Measurements from ENCODE around the gene TANGO2. TPM values are rescaled to one million over a fixed set of nuclear protein-coding genes. Genes with fewer than 3 reads are reported as not detected.

The TANGO2 gene
- total and polyA plus RNA-seq, 9 of the 15 experiments (the other 6 are each of a cell fraction or from before 2014, with no cell fraction given) = 15.5 to 94.9 (median 70.1) TPM

GRCh38 chr22:19983741-19984140, 37.2 kb upstream of the TANGO2 start (continued):
- TF ChIP-seq, protein P1, sequence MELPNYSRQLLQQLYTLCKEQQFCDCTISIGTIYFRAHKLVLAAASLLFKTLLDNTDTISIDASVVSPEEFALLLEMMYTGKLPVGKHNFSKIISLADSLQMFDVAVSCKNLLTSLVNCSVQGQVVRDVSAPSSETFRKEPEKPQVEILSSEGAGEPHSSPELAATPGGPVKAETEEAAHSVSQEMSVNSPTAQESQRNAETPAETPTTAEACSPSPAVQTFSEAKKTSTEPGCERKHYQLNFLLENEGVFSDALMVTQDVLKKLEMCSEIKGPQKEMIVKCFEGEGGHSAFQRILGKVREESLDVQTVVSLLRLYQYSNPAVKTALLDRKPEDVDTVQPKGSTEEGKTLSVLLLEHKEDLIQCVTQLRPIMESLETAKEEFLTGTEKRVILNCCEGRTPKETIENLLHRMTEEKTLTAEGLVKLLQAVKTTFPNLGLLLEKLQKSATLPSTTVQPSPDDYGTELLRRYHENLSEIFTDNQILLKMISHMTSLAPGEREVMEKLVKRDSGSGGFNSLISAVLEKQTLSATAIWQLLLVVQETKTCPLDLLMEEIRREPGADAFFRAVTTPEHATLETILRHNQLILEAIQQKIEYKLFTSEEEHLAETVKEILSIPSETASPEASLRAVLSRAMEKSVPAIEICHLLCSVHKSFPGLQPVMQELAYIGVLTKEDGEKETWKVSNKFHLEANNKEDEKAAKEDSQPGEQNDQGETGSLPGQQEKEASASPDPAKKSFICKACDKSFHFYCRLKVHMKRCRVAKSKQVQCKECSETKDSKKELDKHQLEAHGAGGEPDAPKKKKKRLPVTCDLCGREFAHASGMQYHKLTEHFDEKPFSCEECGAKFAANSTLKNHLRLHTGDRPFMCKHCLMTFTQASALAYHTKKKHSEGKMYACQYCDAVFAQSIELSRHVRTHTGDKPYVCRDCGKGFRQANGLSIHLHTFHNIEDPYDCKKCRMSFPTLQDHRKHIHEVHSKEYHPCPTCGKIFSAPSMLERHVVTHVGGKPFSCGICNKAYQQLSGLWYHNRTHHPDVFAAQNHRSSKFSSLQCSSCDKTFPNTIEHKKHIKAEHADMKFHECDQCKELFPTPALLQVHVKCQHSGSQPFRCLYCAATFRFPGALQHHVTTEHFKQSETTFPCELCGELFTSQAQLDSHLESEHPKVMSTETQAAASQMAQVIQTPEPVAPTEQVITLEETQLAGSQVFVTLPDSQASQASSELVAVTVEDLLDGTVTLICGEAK (IDR thresholded peaks at IDR 0.05) = no peak
- TF ChIP-seq, protein P1 (CRISPR knock-in tag; IDR thresholded peaks at IDR 0.05) = peak; percentile 29; the same call in 1 of the 2 replicates
- TF ChIP-seq RBM39 (optimal IDR thresholded peaks at IDR 0.05; ENCODE audit: low read depth, low read length) (no peak), ZKSCAN3 (CRISPR knock-in tag; IDR thresholded peaks at IDR 0.05) (no peak), XRCC4 (IDR thresholded peaks at IDR 0.05; ENCODE audit: extremely low read depth, insufficient read depth, insufficient read length) (no peak), BMI1 (IDR thresholded peaks at IDR 0.05; ENCODE audit: low read length) (no peak), ZNF518B (CRISPR knock-in tag; IDR thresholded peaks at IDR 0.05) (no peak), NFIC (IDR thresholded peaks at IDR 0.05) (peak; percentile 98), ZNF23 (CRISPR knock-in tag; IDR thresholded peaks at IDR 0.05) (no peak), POLR2G (IDR thresholded peaks at IDR 0.05; ENCODE audit: low read depth, low read length) (0 out of 2 replicates have a peak, but pooled peaks have one; percentile 5), ZFX (CRISPR knock-in tag; IDR thresholded peaks at IDR 0.05) (no peak), IRF2 (CRISPR knock-in tag; IDR thresholded peaks at IDR 0.05) (no peak), RFX5 (IDR thresholded peaks at IDR 0.05; ENCODE audit: low read depth, low read length) (no peak), SMAD1 (IDR thresholded peaks at IDR 0.05; ENCODE audit: low read depth, low read length, partially characterized antibody) (peak; percentile 67), DDX20 (tag; IDR thresholded peaks at IDR 0.05; ENCODE audit: low read depth) (no peak)
- TF ChIP-seq, protein P2, sequence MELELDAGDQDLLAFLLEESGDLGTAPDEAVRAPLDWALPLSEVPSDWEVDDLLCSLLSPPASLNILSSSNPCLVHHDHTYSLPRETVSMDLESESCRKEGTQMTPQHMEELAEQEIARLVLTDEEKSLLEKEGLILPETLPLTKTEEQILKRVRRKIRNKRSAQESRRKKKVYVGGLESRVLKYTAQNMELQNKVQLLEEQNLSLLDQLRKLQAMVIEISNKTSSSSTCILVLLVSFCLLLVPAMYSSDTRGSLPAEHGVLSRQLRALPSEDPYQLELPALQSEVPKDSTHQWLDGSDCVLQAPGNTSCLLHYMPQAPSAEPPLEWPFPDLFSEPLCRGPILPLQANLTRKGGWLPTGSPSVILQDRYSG (tag; conservative IDR thresholded peaks at IDR 0.05; ENCODE audit: low read depth) = no peak

All from K562 (cell line).